ENCODE data around the gene PTPN11. TPM values are rescaled to one million over a fixed set of nuclear protein-coding genes. Genes with fewer than 3 reads are reported as not detected.

Gene PTPN11
- total and polyA plus RNA-seq, 2 donors (not counting 3 experiments of a cell fraction or from before 2014, with no cell fraction given), result 36.5 to 107 TPM

DNA sequence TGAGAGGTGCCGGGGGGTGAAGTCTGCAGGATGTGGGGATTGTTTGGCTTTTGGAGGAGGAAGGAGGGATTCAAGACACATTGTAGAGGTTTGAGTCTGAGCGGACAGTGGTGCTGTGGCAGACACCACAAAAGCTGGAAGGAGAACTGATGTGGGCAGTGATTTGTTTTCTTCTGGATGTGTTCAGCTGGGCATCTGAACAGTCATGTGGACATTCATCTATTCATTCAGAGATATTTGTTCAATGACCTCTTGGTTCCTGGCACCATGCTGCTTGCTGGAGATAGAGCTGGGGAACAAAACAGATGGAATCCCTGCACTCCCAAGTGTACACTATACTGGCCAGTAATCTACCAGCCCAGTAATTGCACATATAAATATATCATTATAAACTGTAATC lies 64.0 kb downstream of the PTPN11 start:
- no TSS peak for BruUV-seq (replicated peaks)
- Histone ChIP-seq H3K9me3 (replicated peaks; ENCODE audit: control insufficient read depth, insufficient read depth, low read length) (no peaks in the 10 kb centered on the region), H3K27ac (ENCODE audit: insufficient read depth, low read depth, low read length) (no peak overlapping the region), H3K4me1 (ENCODE audit: control insufficient read depth, extremely low read depth, insufficient read depth, low read length) (no peaks in the 10 kb centered on the region), H2AFZ (ENCODE audit: low read depth, low read length) (no peak overlapping the region), H3K79me2 (ENCODE audit: control insufficient read depth, insufficient read depth, low read length) (no peaks in the 10 kb centered on the region), H3K4me2 (ENCODE audit: insufficient read depth, low read length) (no peak overlapping the region), H4K20me1 (replicated peaks; ENCODE audit: control insufficient read depth, extremely low read depth, insufficient read depth, low read length) (no peaks in the 10 kb centered on the region), H3K9me1 (replicated peaks; ENCODE audit: control insufficient read depth, extremely low read depth, insufficient read depth, low read length) (no peaks in the 10 kb centered on the region), H3K9ac (replicated peaks; ENCODE audit: extremely low read depth, insufficient read depth, low read length) (no peak overlapping the region), H3K4me3 (replicated peaks in 1 of 3; ENCODE audit: insufficient read depth in 1 of 3, low read depth in 1 of 3, low read length in 3 of 3) (no peak overlapping the region), H3K27me3 (ENCODE audit: control insufficient read depth in 2 of 2, insufficient read depth in 2 of 2, low read length in 2 of 2) (no peaks in the 10 kb centered on the region), H3K36me3 (ENCODE audit: control insufficient read depth in 2 of 2, extremely low read depth in 1 of 2, insufficient read depth in 2 of 2, low read length in 2 of 2) (peaks cover 16 to 20% of the 10 kb centered on the region in 2 experiments)
- FAIRE-seq (no peak), DNase-seq (ENCODE audit: low read depth, low spot score) (no peak)
- dilution Hi-C loops (cut with MboI; ENCODE audit: extremely low pct_ligation_motif_present, low sequenced_read_pairs), result no loop called here
- CTCF ChIA-PET, result interaction anchor here (1.3 kb wide), 1 partner anchor 10 kb away, joined by 3 read pairs; no protein-coding TSS in a partner anchor
- no peak for TF ChIP-seq EZH2 (IDR thresholded peaks at IDR 0.05; ENCODE audit: borderline replicate concordance, low read depth, low read length, severe bottlenecking)
- no peak for TF ChIP-seq CTCF (IDR thresholded peaks at IDR 0.05; ENCODE audit: extremely low read depth in 1 of 2, insufficient read depth in 1 of 2, low read depth in 1 of 2, low read length in 2 of 2)
- no peak for TF ChIP-seq POLR2AphosphoS5 (IDR thresholded peaks at IDR 0.05; ENCODE audit: insufficient read depth, low read depth, low read length)
- no peak for TF ChIP-seq JUN (IDR thresholded peaks at IDR 0.05; ENCODE audit: borderline replicate concordance, insufficient read depth, insufficient read length, low read depth)
- TF ChIP-seq FOS (IDR thresholded peaks at IDR 0.05; ENCODE audit: borderline replicate concordance, insufficient read depth, low read length), result no peak
- TF ChIP-seq, protein P1, sequence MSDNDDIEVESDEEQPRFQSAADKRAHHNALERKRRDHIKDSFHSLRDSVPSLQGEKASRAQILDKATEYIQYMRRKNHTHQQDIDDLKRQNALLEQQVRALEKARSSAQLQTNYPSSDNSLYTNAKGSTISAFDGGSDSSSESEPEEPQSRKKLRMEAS (IDR thresholded peaks at IDR 0.05; ENCODE audit: insufficient read depth, insufficient read length), result no peak
- TF ChIP-seq MYC (IDR thresholded peaks at IDR 0.05; ENCODE audit: low read depth, low read length), result no peak
- no peak for TF ChIP-seq POLR2A (IDR thresholded peaks at IDR 0.05; ENCODE audit: low read depth, low read length)
- no peak for TF ChIP-seq GATA2 (IDR thresholded peaks at IDR 0.05; ENCODE audit: insufficient read depth, insufficient read length, low read depth, low read length)
- intact Hi-C loops (cut with micrococcal nuclease), result no loop called here
- POLR2A ChIA-PET, result no interaction called here
